Breast epithelium (tissue), 3 donors: Measurements from ENCODE around the gene STOML1.
"Not testable (repeated sequence)": the region's sequence is repeated elsewhere in the genome, so short reads cannot be mapped to it uniquely, and the experiment has no call there.

Experiments used
- POLR2A ChIP-seq: fragments of 450-650 bp; IDR thresholded peaks from one replicate; pipeline ENCODE4 v1.6.1; 2016; ENCODE audit warnings: antibody characterized with exemption, mild to moderate bottlenecking, moderate library complexity
- POLR2AphosphoS5 ChIP-seq, 3 donors: sonication (generic); formaldehyde crosslinking; IDR thresholded peaks; one replicate each; pipeline ENCODE4 v1.6.1; 2017; ENCODE audit warnings: antibody characterized with exemption in 3 of 3
- TF ChIP-seq, protein P1 (sequence below), 3 donors: fragments of 450-650 bp; IDR thresholded peaks; one replicate each; pipeline ENCODE4 v1.5.1; 2016 to 2017; ENCODE audit warnings: antibody characterized with exemption in 3 of 3, mild to moderate bottlenecking in 3 of 3, moderate library complexity in 3 of 3

DNA sequence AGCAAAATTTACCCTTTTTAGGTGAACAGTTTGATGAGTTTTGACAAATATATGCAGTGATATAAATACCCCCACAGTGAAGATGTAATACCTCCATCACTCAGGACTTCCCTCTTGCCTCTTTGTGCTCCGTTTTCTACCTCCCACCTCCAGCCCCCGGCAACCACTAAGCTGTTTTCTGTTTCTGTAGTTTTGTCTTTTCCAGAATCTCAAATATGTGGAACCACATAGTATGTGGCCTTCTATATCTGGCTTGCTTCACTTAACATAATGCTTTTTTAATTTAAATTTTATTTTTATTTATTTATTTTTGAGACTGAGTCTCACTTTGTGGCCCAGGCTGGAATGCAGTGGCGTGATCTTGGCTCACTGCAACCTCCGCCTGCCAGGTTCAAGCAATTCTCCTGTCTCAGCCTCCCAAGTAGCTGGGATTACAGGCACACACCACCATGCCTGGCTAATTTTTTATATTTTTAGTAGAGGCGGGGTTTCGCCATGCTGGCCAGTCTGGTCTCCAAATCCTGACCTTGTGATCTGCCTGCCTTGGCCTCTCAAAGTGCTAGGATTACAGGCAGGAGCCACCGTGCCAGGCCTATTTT lies 31.5 kb downstream of the STOML1 start:
- TF ChIP-seq, protein P1, sequence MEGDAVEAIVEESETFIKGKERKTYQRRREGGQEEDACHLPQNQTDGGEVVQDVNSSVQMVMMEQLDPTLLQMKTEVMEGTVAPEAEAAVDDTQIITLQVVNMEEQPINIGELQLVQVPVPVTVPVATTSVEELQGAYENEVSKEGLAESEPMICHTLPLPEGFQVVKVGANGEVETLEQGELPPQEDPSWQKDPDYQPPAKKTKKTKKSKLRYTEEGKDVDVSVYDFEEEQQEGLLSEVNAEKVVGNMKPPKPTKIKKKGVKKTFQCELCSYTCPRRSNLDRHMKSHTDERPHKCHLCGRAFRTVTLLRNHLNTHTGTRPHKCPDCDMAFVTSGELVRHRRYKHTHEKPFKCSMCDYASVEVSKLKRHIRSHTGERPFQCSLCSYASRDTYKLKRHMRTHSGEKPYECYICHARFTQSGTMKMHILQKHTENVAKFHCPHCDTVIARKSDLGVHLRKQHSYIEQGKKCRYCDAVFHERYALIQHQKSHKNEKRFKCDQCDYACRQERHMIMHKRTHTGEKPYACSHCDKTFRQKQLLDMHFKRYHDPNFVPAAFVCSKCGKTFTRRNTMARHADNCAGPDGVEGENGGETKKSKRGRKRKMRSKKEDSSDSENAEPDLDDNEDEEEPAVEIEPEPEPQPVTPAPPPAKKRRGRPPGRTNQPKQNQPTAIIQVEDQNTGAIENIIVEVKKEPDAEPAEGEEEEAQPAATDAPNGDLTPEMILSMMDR (IDR thresholded peaks at IDR 0.05): not testable (repeated sequence)
- not testable (repeated sequence) for TF ChIP-seq POLR2A; POLR2AphosphoS5 (IDR thresholded peaks at IDR 0.05)
